Astrocyte (in vitro differentiated cells and primary cell): ENCODE data around the gene PPP1R17. TPM values are rescaled to one million over a fixed set of nuclear protein-coding genes. Genes with fewer than 3 reads are reported as not detected.
A peak's percentile ranks its signal among the peaks of the same experiment; 100 is the strongest.

ENCODE experiments used
- DNase-seq: peaks from one replicate; pipeline ENCODE4 v3.0.0-alpha.2; 2010; ENCODE audit warnings: low read depth
- FAIRE-seq: peaks from 2 replicates; lab custom pipeline; 2011; peaks lifted over from hg19 to GRCh38; lab: Jason Lieb, UNC
- H2AFZ ChIP-seq: 2 replicates; pipeline ENCODE4 v1.6.0; 2012; ENCODE audit warnings: low read depth, low read length, inconsistent platforms
- H3K27ac ChIP-seq: 2 replicates; pipeline ENCODE4 v1.5.1; 2011; ENCODE audit warnings: low read depth, low read length, inconsistent platforms
- H3K27me3 ChIP-seq: 2 replicates; pipeline ENCODE4 v1.6.0; 2011; ENCODE audit warnings: low read length, inconsistent platforms; ENCODE audit not compliant: insufficient read depth
- H3K36me3 ChIP-seq: 2 replicates; pipeline ENCODE4 v1.5.1; 2011; ENCODE audit warnings: low read length, inconsistent platforms; ENCODE audit not compliant: insufficient read depth
- H3K4me1 ChIP-seq: 2 replicates; pipeline ENCODE4 v1.5.1; 2011; ENCODE audit warnings: low read length, inconsistent platforms; ENCODE audit not compliant: insufficient read depth
- H3K4me2 ChIP-seq: 2 replicates; pipeline ENCODE4 v1.6.0; 2012; ENCODE audit warnings: low read length, inconsistent platforms
- H3K4me3 ChIP-seq: 2 replicates; pipeline ENCODE4 v1.5.1; 2011; ENCODE audit warnings: low read depth, mild to moderate bottlenecking, low read length, inconsistent platforms; ENCODE audit not compliant: insufficient read depth
- H3K79me2 ChIP-seq: 2 replicates; pipeline ENCODE4 v1.6.0; 2012; ENCODE audit warnings: mild to moderate bottlenecking, low read length, inconsistent platforms; ENCODE audit not compliant: insufficient read depth
- H3K9ac ChIP-seq: 2 replicates; pipeline ENCODE4 v1.6.0; 2012; ENCODE audit warnings: mild to moderate bottlenecking, low read length, inconsistent platforms
- H3K9me3 ChIP-seq: 2 replicates; pipeline ENCODE4 v1.5.1; 2012; ENCODE audit warnings: low read depth, mild to moderate bottlenecking, low read length, inconsistent platforms; ENCODE audit not compliant: insufficient read depth
- H4K20me1 ChIP-seq: 2 replicates; pipeline ENCODE4 v1.6.0; 2012; ENCODE audit warnings: low read length, inconsistent platforms; ENCODE audit not compliant: insufficient read depth
- H3K27ac Mint-ChIP-seq: one replicate; pipeline ENCODE4 v1.8.0; 2021; ENCODE audit warnings: mild to moderate bottlenecking, mixed read lengths; ENCODE audit not compliant: unreplicated experiment
- H3K27me3 Mint-ChIP-seq: one replicate; pipeline ENCODE4 v1.8.0; 2021; ENCODE audit warnings: low read depth, mixed read lengths; ENCODE audit not compliant: unreplicated experiment
- H3K36me3 Mint-ChIP-seq: one replicate; pipeline ENCODE4 v1.8.0; 2021; ENCODE audit warnings: low read depth, mixed read lengths; ENCODE audit not compliant: unreplicated experiment
- H3K4me1 Mint-ChIP-seq: one replicate; pipeline ENCODE4 v1.8.0; 2021; ENCODE audit warnings: low read depth, mixed read lengths; ENCODE audit not compliant: unreplicated experiment
- H3K4me3 Mint-ChIP-seq: one replicate; pipeline ENCODE4 v1.8.0; 2021; ENCODE audit warnings: mild to moderate bottlenecking, moderate library complexity, mixed read lengths; ENCODE audit not compliant: unreplicated experiment
- H3K9me3 Mint-ChIP-seq: one replicate; pipeline ENCODE4 v1.8.0; 2021; ENCODE audit warnings: mild to moderate bottlenecking, mixed read lengths; ENCODE audit not compliant: unreplicated experiment
- CTCF ChIP-seq: IDR thresholded peaks from 2 replicates; pipeline ENCODE4 v1.5.1; 2011; ENCODE audit warnings: low read depth, mild to moderate bottlenecking, inconsistent platforms, low read length, moderate library complexity; ENCODE audit not compliant: insufficient read depth
- EZH2 ChIP-seq: IDR thresholded peaks from 2 replicates; pipeline ENCODE4 v1.6.1; 2012; ENCODE audit warnings: mild to moderate bottlenecking, low read length, inconsistent platforms; ENCODE audit not compliant: insufficient read depth
- total RNA-seq: library from RNA; stranded (reverse); gene quantifications from 2 replicates; pipeline ENCODE4 v1.2.1, GENCODE V29; 2021

PPP1R17 gene
- total RNA-seq, 1 donor from 2014 or later: not detected

GRCh38 chr7:31646942-31647341 lies 40.1 kb upstream of the PPP1R17 start:
- H3K9me3 ChIP-seq: no peaks in the 10 kb centered on the region
- no peaks in the 10 kb centered on the region for H3K36me3 Mint-ChIP-seq
- H3K9ac ChIP-seq: no peak overlapping the region
- no peak for DNase-seq
- no peak overlapping the region for H3K4me3 Mint-ChIP-seq
- H3K4me1 ChIP-seq: no peaks in the 10 kb centered on the region
- H3K4me1 Mint-ChIP-seq: no peaks in the 10 kb centered on the region
- no peak overlapping the region for H3K4me2 ChIP-seq
- no peak for TF ChIP-seq CTCF
- TF ChIP-seq EZH2: no peak
- no peak overlapping the region for H2AFZ ChIP-seq
- no peak overlapping the region for H3K4me3 ChIP-seq
- no peaks in the 10 kb centered on the region for H3K36me3 ChIP-seq
- no peak overlapping the region for H3K27ac ChIP-seq
- H4K20me1 ChIP-seq: no peaks in the 10 kb centered on the region
- no peaks in the 10 kb centered on the region for H3K27me3 ChIP-seq
- no peaks in the 10 kb centered on the region for H3K79me2 ChIP-seq
- peaks cover 10% of the 10 kb centered on the region for H3K27me3 Mint-ChIP-seq
- no peak overlapping the region for H3K27ac Mint-ChIP-seq
- FAIRE-seq: no peak
- H3K9me3 Mint-ChIP-seq: peaks cover 3% of the 10 kb centered on the region

GRCh38 chr7:31647511-31647910 lies 39.5 kb upstream of the PPP1R17 start:
- no peaks in the 10 kb centered on the region for H3K9me3 Mint-ChIP-seq
- no peak for FAIRE-seq
- no peak overlapping the region for H3K4me3 Mint-ChIP-seq
- no peak overlapping the region for H3K27ac Mint-ChIP-seq
- Histone ChIP-seq H4K20me1 (no peaks in the 10 kb centered on the region), H3K27me3 (no peaks in the 10 kb centered on the region), H3K4me1 (no peaks in the 10 kb centered on the region), H3K4me2 (no peak overlapping the region), H3K27ac (no peak overlapping the region), H3K4me3 (no peak overlapping the region), H3K79me2 (no peaks in the 10 kb centered on the region), H3K9me3 (no peaks in the 10 kb centered on the region), H3K9ac (no peak overlapping the region), H3K36me3 (no peaks in the 10 kb centered on the region), H2AFZ (no peak overlapping the region)
- TF ChIP-seq EZH2 (no peak), CTCF (no peak)
- no peaks in the 10 kb centered on the region for H3K4me1 Mint-ChIP-seq
- peaks cover 10% of the 10 kb centered on the region for H3K27me3 Mint-ChIP-seq
- DNase-seq: no peak
- H3K36me3 Mint-ChIP-seq: no peaks in the 10 kb centered on the region

GRCh38 chr7:31648288-31648687 lies 38.7 kb upstream of the PPP1R17 start:
- Histone ChIP-seq H3K36me3 (no peaks in the 10 kb centered on the region), H3K4me1 (no peaks in the 10 kb centered on the region), H3K9me3 (no peaks in the 10 kb centered on the region), H3K27ac (no peak overlapping the region), H3K4me2 (no peak overlapping the region), H3K9ac (no peak overlapping the region), H4K20me1 (no peaks in the 10 kb centered on the region), H2AFZ (no peak overlapping the region), H3K79me2 (no peaks in the 10 kb centered on the region), H3K27me3 (no peaks in the 10 kb centered on the region), H3K4me3 (no peak overlapping the region)
- TF ChIP-seq EZH2: no peak
- peak; percentile 32 for TF ChIP-seq CTCF
- Mint-ChIP-seq H3K4me1 (no peaks in the 10 kb centered on the region), H3K9me3 (no peaks in the 10 kb centered on the region), H3K36me3 (no peaks in the 10 kb centered on the region), H3K4me3 (no peak overlapping the region), H3K27me3 (peaks cover 10% of the 10 kb centered on the region), H3K27ac (no peak overlapping the region)
- FAIRE-seq: no peak
- DNase-seq: no peak
